Measurements from ENCODE around the gene CTSF. TPM values are rescaled to one million over a fixed set of nuclear protein-coding genes. Genes with fewer than 3 reads are reported as not detected.

CTSF gene
- total and polyA plus RNA-seq, 2 of the 8 experiments (the other 6 are each of a cell fraction or from before 2014, with no cell fraction given) = 0.58 to 2.3 TPM

- H3K27me3 ChIP-seq (replicated peaks in 1 of 4; ENCODE audit: control insufficient read depth in 3 of 4, extremely low read depth in 1 of 4, insufficient read depth in 3 of 4, low read length in 3 of 4) = no peaks in the 10 kb centered on the region
- FAIRE-seq (no peak), DNase-seq (ENCODE audit: low read depth in 1 of 2, low spot score in 2 of 2) (no peak)
- H2BK120ac ChIP-seq (replicated peaks; ENCODE audit: low read depth, low read length) = no peak overlapping the region
- no peak overlapping the region; the same call in 1 of the 2 replicates for H3K18ac ChIP-seq (ENCODE audit: extremely low read depth, low read length)
- H2BK20ac ChIP-seq (ENCODE audit: low read length) = no peak overlapping the region
- H3K23me2 ChIP-seq (ENCODE audit: low read depth, low read length) = peaks cover 3% of the 10 kb centered on the region; the same call in 1 of the 2 replicates
- POLR2A ChIA-PET (ENCODE audit: partially characterized antibody) = interaction anchor here (1.2 to 7.9 kb wide), 9 partner anchors 9 to 130 kb away, joined by 3 to 54 read pairs (median 13); partner anchors contain the start of genes RBM14, RBM4 and RBM4B
- H2AK5ac ChIP-seq (ENCODE audit: low read depth, low read length) = no peak overlapping the region
- no peak overlapping the region for H3K27ac ChIP-seq (ENCODE audit: low read depth, low read length)
- no peak overlapping the region for H3K14ac ChIP-seq (ENCODE audit: insufficient read length)
- H2BK12ac ChIP-seq (ENCODE audit: low read depth, low read length) = no peak overlapping the region
- H3K79me1 ChIP-seq (ENCODE audit: low read depth, low read length) = peaks cover 5% of the 10 kb centered on the region; the same call in 1 of the 2 replicates
- H4K91ac ChIP-seq (replicated peaks; ENCODE audit: insufficient read length, low read length) = no peak overlapping the region
- H4K5ac ChIP-seq (ENCODE audit: insufficient read length, low read depth, low read length) = no peak overlapping the region
- no peak overlapping the region for H2AFZ ChIP-seq (ENCODE audit: low read length)
- H3K23ac ChIP-seq (ENCODE audit: insufficient read length) = no peak overlapping the region
- CTCF ChIA-PET (ENCODE audit: partially characterized antibody) = interaction anchor here (0.8 to 2.4 kb wide), 5 partner anchors 15 to 114 kb away, joined by 3 to 6 read pairs (median 5); no protein-coding TSS in a partner anchor
- no peak overlapping the region for H3K56ac ChIP-seq (replicated peaks; ENCODE audit: insufficient read length, low read depth, low read length)
- H2BK15ac ChIP-seq (ENCODE audit: low read length) = 0 out of 2 replicates have a peak overlapping the region, but pooled peaks have one; percentile 46
- H4K8ac ChIP-seq (ENCODE audit: extremely low read depth, insufficient read depth, low read length) = peak overlapping the region; percentile 9; the same call in 1 of the 2 replicates
- peak overlapping the region; percentile 50 to 72 for H3K4me2 ChIP-seq (ENCODE audit: insufficient read depth in 1 of 2, low read depth in 2 of 2, low read length in 2 of 2)
- H3K4ac ChIP-seq (replicated peaks; ENCODE audit: insufficient read length, low read depth, low read length) = no peak overlapping the region
- peaks cover 0 to 2% of the 10 kb centered on the region in 2 experiments for H4K20me1 ChIP-seq (replicated peaks in 1 of 2; ENCODE audit: control insufficient read depth in 1 of 2, insufficient read depth in 2 of 2, low read length in 2 of 2)
- H3K4me1 ChIP-seq (replicated peaks in 1 of 4; ENCODE audit: control insufficient read depth in 3 of 4, insufficient read depth in 4 of 4, low read length in 3 of 4) = peaks cover 0 to 17% (median 11%) of the 10 kb centered on the region in 4 experiments; a peak in 6 of 7 replicates
- peak overlapping the region; percentile 71 to 84 (median 79); a peak in 7 of 8 replicates for H3K4me3 ChIP-seq (ENCODE audit: extremely low read depth in 1 of 4, insufficient read depth in 2 of 4, low read depth in 3 of 4, low read length in 4 of 4)
- no peaks in the 10 kb centered on the region for H3K9me3 ChIP-seq (ENCODE audit: insufficient read depth in 2 of 2, low read depth in 1 of 2, low read length in 1 of 2)
- H3K79me2 ChIP-seq (ENCODE audit: control insufficient read depth in 1 of 2, insufficient read depth in 2 of 2, low read length in 2 of 2) = no peaks in the 10 kb centered on the region; a peak in 1 of 4 replicates
- peaks cover 0 to 4% (median 0%) of the 10 kb centered on the region in 4 experiments; a peak in 1 of 8 replicates for H3K36me3 ChIP-seq (ENCODE audit: control insufficient read depth in 2 of 4, insufficient read depth in 4 of 4, low read length in 3 of 4)
- TF ChIP-seq MAX (IDR thresholded peaks at IDR 0.05) (no peak), KDM5A (IDR thresholded peaks at IDR 0.05; ENCODE audit: low read length) (no peak), RNF2 (IDR thresholded peaks at IDR 0.05; ENCODE audit: borderline replicate concordance, low read depth, low read length, missing control alignments, poor library complexity, severe bottlenecking) (no peak), ASH2L (IDR thresholded peaks at IDR 0.05; ENCODE audit: low read length) (no peak), MAFK (IDR thresholded peaks at IDR 0.05; ENCODE audit: low read depth, low read length) (peak; percentile 79; the same call in 1 of the 2 replicates), POU5F1 (IDR thresholded peaks at IDR 0.05; ENCODE audit: low read depth, low read length) (no peak), SIX5 (IDR thresholded peaks at IDR 0.05; ENCODE audit: low read depth, low read length) (peak; percentile 18; the same call in 1 of the 2 replicates), SP4 (IDR thresholded peaks at IDR 0.05; ENCODE audit: low read length) (0 out of 2 replicates have a peak, but pooled peaks have one; percentile 18), BCL11A (IDR thresholded peaks at IDR 0.05; ENCODE audit: low read depth in 2 of 2, low read length in 2 of 2) (no peak)
- H2BK5ac ChIP-seq (ENCODE audit: low read depth, low read length) = peak overlapping the region; percentile 24; the same call in 1 of the 2 replicates
- no peak overlapping the region for H3K9ac ChIP-seq (replicated peaks in 1 of 4; ENCODE audit: extremely low read depth in 1 of 4, low read depth in 3 of 4, low read length in 3 of 4)
- WGBS, 2 experiments (ENCODE audit: extremely low coverage in 1 of 2, insufficient coverage in 1 of 2, insufficient read length in 1 of 2, insufficient replicate concordance in 2 of 2, low coverage in 1 of 2, low lambda C conversion rate in 2 of 2, missing lambda C conversion rate in 1 of 2) = 22% methylated on average over 5 of the region's 5 CpGs; no CpG with 5 or more reads in 1 of the 2 experiments
Observed at GRCh38 chr11:66547662-66548009, 20.8 kb downstream of the CTSF start.

Data from H1 (cell line).